A549 (cell line): ENCODE data around the gene CNOT3. TPM values are rescaled to one million over a fixed set of nuclear protein-coding genes. Genes with fewer than 3 reads are reported as not detected.
"Not testable (repeated sequence)": the region's sequence is repeated elsewhere in the genome, so short reads cannot be mapped to it uniquely, and the experiment has no call there.

ENCODE experiments used
- ATAC-seq, 2 experiments: fragments of 200-7000 bp in 1 of 2; fragments of >200 bp in 1 of 2; cut with Nextera tagmentation in 1 of 2; cut with Tn5 transposase in 1 of 2; 3 replicates each; pipeline versions ENCODE4 v1.8.0 to v1.9.1; 2018 to 2020; ENCODE audit warnings: mild to moderate bottlenecking in 1 of 2, moderate library complexity in 1 of 2
- CTCF ChIA-PET: fragments of 300-600 bp; sonication (Branson Sonifier 250); formaldehyde crosslinking; extraction: SDS; loops from one replicate; lab custom pipeline; 2021; ENCODE audit warnings: antibody characterized with exemption, inconsistent platforms; lab: Yijun Ruan, JAX
- POLR2A ChIA-PET: fragments of 350-600 bp; formaldehyde crosslinking; extraction: SDS; loops from one replicate; lab custom pipeline; 2021; ENCODE audit warnings: antibody characterized with exemption, inconsistent platforms; lab: Yijun Ruan, JAX
- DNase-seq, 2 experiments: peaks; one replicate each; pipeline versions ENCODE4 v3.0.0 to v3.0.0-alpha.2; 2011 to 2016; ENCODE audit warnings: low read depth in 1 of 2, low spot score in 1 of 2
- FAIRE-seq: peaks from 2 replicates; lab custom pipeline; 2011; peaks lifted over from hg19 to GRCh38; lab: Jason Lieb, UNC
- H3K27ac ChIP-seq, 2 experiments: fragments of >200 bp; sonication (Bioruptor Twin); formaldehyde crosslinking; 3 replicates each; pipeline ENCODE4 v1.5.1; 2016 to 2017
- H3K4me1 ChIP-seq: fragments of >200 bp; sonication (Bioruptor Twin); formaldehyde crosslinking; 3 replicates; pipeline ENCODE4 v1.6.1; 2016
- H3K4me2 ChIP-seq: fragments of >200 bp; sonication (Bioruptor Twin); formaldehyde crosslinking; 3 replicates; pipeline ENCODE4 v1.6.1; 2016
- H3K4me3 ChIP-seq: fragments of >200 bp; sonication (Bioruptor Twin); formaldehyde crosslinking; 3 replicates; pipeline ENCODE4 v1.5.1; 2016
- H3K9me3 ChIP-seq: fragments of >200 bp; sonication (Bioruptor Twin); formaldehyde crosslinking; 3 replicates; pipeline ENCODE4 v1.6.1; 2016
- BHLHE40 ChIP-seq: IDR thresholded peaks from 2 replicates; pipeline ENCODE4 v1.6.1; 2012; ENCODE audit warnings: low read depth, low read length, inconsistent platforms
- CBX2 ChIP-seq: fragments of 200-600 bp; sonication (generic); IDR thresholded peaks from 2 replicates; pipeline ENCODE4 v1.6.1; 2016; ENCODE audit warnings: low read depth, mild to moderate bottlenecking, borderline replicate concordance
- CHD4 ChIP-seq: fragments of 200-600 bp; sonication (generic); IDR thresholded peaks from 2 replicates; pipeline ENCODE4 v1.6.1; 2016; ENCODE audit warnings: antibody characterized with exemption, mild to moderate bottlenecking, borderline replicate concordance
- EHMT2 ChIP-seq: fragments of 200-600 bp; sonication (generic); IDR thresholded peaks from 2 replicates; pipeline ENCODE4 v1.6.1; 2016; ENCODE audit warnings: antibody characterized with exemption, low read depth, mild to moderate bottlenecking, moderate library complexity
- ESRRA ChIP-seq: fragments of 150-350 bp; IDR thresholded peaks from 2 replicates; pipeline ENCODE4 v1.6.1; 2014; ENCODE audit warnings: mild to moderate bottlenecking, low read length, borderline replicate concordance
- FOSL2 ChIP-seq, 2 experiments: fragments of 450-650 bp in 1 of 2; fragments of >200 bp in 1 of 2; sonication (Bioruptor Twin) in 1 of 2; formaldehyde crosslinking; IDR thresholded peaks; 2 replicates each; pipeline versions ENCODE4 v1.5.0 to v1.6.1; 2016 to 2020; ENCODE audit warnings: mild to moderate bottlenecking in 1 of 2, moderate library complexity in 1 of 2
- GATA3 ChIP-seq: IDR thresholded peaks from 2 replicates; pipeline ENCODE4 v1.6.1; 2012; ENCODE audit warnings: borderline replicate concordance
- HDAC2 ChIP-seq: fragments of 200-600 bp; sonication (generic); IDR thresholded peaks from 2 replicates; pipeline ENCODE4 v1.6.1; 2016
- HOXA7 ChIP-seq: fragments of 250-450 bp; sonication (Bioruptor Pico); IDR thresholded peaks from 2 replicates; pipeline ENCODE4 v1.5.0; 2020; ENCODE audit warnings: mild to moderate bottlenecking, moderate library complexity
- JUN ChIP-seq, 2 experiments: fragments of >200 bp; sonication (Bioruptor Twin); formaldehyde crosslinking; IDR thresholded peaks; 2 replicates in 1 of 2; 3 replicates in 1 of 2; pipeline ENCODE4 v1.6.1; 2016 to 2017
- NPAS2 ChIP-seq: fragments of 250-450 bp; sonication (Bioruptor Pico); IDR thresholded peaks from 2 replicates; pipeline ENCODE4 v1.8.0; 2022; ENCODE audit warnings: mild to moderate bottlenecking, moderate library complexity, borderline replicate concordance
- PHF8 ChIP-seq: fragments of 200-600 bp; sonication (generic); IDR thresholded peaks from 2 replicates; pipeline ENCODE4 v1.6.1; 2016; ENCODE audit warnings: low read depth, mild to moderate bottlenecking, antibody characterized with exemption, moderate library complexity, borderline replicate concordance
- POLR2A ChIP-seq: IDR thresholded peaks from 2 replicates; pipeline ENCODE4 v1.6.1; 2012; ENCODE audit warnings: mild to moderate bottlenecking, low read length
- RARB ChIP-seq: fragments of 250-450 bp; sonication (Bioruptor Pico); IDR thresholded peaks from 2 replicates; pipeline ENCODE4 v1.8.0; 2021; ENCODE audit warnings: mild to moderate bottlenecking, moderate library complexity
- RFX5 ChIP-seq: fragments of 450-650 bp; IDR thresholded peaks from 2 replicates; pipeline ENCODE4 v1.7.1; 2014; ENCODE audit warnings: antibody characterized with exemption, mild to moderate bottlenecking, moderate library complexity
- SREBF2 ChIP-seq: fragments of 450-650 bp; IDR thresholded peaks from 2 replicates; pipeline ENCODE4 v1.6.1; 2014; ENCODE audit warnings: mild to moderate bottlenecking, moderate library complexity
- TP53 ChIP-seq: fragments of 250-450 bp; sonication (Bioruptor Pico); IDR thresholded peaks from 2 replicates; pipeline ENCODE4 v1.5.0; 2021; ENCODE audit warnings: mild to moderate bottlenecking, moderate library complexity
- ZSCAN20 ChIP-seq: fragments of 250-450 bp; sonication (Bioruptor Pico); IDR thresholded peaks from 2 replicates; pipeline ENCODE4 v1.8.0; 2022; ENCODE audit warnings: mild to moderate bottlenecking, moderate library complexity
- WGBS: methylation state at CpG from one replicate; pipeline ENCODE4 v1.1.6; 2017; ENCODE audit errors: missing lambda C conversion rate; 5-methylcytosine and 5-hydroxymethylcytosine counted together
- polyA plus RNA-seq, 4 experiments: library from polyadenylated mRNA; depleted of rRNA in 3 of 4; stranded (reverse); fragments of >200 nt; fragmentation: RNase III in 1 of 4; extraction: RNeasy Plus Mini Kit Qiagen cat#74134 plus additional on column Dnase treatment in 1 of 4; gene quantifications; 2 replicates in 3 of 4; 3 replicates in 1 of 4; pipeline ENCODE4 v1.2.3, GENCODE V29; 2011 to 2017
- TF ChIP-seq, protein P1 (sequence below): fragments of 250-450 bp; sonication (Bioruptor Pico); IDR thresholded peaks from 2 replicates; pipeline ENCODE4 v1.5.0; 2021; ENCODE audit warnings: mild to moderate bottlenecking, moderate library complexity, borderline replicate concordance
- TF ChIP-seq, protein P2 (sequence below): fragments of 200-600 bp; sonication (generic); IDR thresholded peaks from 2 replicates; pipeline ENCODE4 v1.6.1; 2016; ENCODE audit warnings: antibody characterized with exemption, mild to moderate bottlenecking, moderate library complexity

CNOT3 gene
- polyA plus RNA-seq, 2 of the 4 experiments (the other 2 are of a cell fraction): 24.9 to 59.2 TPM

DNA sequence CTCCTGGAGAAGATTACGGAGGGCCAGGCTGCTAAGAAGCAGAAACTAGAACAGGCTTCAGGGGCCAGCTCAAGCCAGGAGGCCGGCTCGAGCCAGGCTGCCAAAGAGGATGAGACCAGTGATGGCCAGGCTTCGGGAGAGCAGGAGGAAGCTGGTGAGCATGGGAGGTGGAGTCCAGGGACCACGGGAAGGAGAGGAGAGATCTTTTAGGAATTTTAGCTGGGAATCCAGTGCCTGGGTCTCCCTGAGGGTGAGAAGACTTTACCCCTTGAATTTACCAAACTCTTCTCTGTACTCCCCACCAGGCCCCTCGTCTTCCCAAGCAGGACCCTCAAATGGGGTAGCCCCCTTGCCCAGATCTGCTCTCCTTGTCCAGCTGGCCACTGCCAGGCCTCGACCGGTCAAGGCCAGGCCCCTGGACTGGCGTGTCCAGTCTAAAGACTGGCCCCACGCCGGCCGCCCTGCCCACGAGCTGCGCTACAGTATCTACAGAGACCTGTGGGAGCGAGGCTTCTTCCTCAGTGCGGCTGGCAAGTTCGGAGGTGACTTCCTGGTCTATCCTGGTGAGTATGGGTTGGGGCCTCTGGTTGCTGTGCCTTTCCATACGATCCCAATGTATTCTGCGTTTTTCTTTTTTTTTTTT lies 54.4 kb downstream of the CNOT3 start (continued):
- no peak for TF ChIP-seq EHMT2
- TF ChIP-seq SREBF2: no peak
- no peak for TF ChIP-seq ESRRA
- no peak for TF ChIP-seq CHD4
- TF ChIP-seq, all 56 proteins: peak for 0

DNA sequence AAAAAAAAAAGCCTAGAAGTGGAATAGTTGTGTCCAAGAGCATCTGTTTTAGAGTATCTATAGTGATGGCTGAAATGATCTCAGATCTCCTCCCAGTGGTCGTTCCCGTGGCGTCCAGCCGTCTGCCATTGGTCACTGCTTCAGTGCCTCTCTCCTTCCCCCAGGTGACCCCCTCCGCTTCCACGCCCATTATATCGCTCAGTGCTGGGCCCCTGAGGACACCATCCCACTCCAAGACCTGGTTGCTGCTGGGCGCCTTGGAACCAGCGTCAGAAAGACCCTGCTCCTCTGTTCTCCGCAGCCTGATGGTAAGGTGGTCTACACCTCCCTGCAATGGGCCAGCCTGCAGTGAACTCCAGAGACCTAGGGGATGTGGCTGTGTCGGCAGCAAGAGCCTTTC lies 55.4 kb downstream of the CNOT3 start:
- WGBS: 86% methylated on average over 11 of the region's 11 CpGs
- H3K4me1 ChIP-seq: peaks cover 13% of the 10 kb centered on the region
- CTCF ChIA-PET: interaction anchor here (1.2 to 17.2 kb wide), 4 partner anchors 11 to 43 kb away, joined by 3 to 295 read pairs (median 6); partner anchors contain the start of gene TMC4
- H3K4me3 ChIP-seq: no peak overlapping the region
- FAIRE-seq (no peak), DNase-seq (no peak), ATAC-seq (no peak)
- POLR2A ChIA-PET: interaction anchor here (5.0 kb wide), 1 partner anchor 8 kb away, joined by 132 read pairs; the partner anchor contains the start of gene RPS9
- H3K4me2 ChIP-seq: no peak overlapping the region
- TF ChIP-seq NPAS2 (no peak), FOSL2 (IDR thresholded peaks at IDR 0.05) (no peak), FOSL2 (CRISPR knock-in tag; IDR thresholded peaks at IDR 0.05) (no peak), EHMT2 (no peak), RFX5 (no peak), BHLHE40 (no peak), RARB (CRISPR knock-in tag) (no peak), PHF8 (no peak), JUN (IDR thresholded peaks at IDR 0.05) (no peak), ZSCAN20 (CRISPR knock-in tag) (no peak), CBX2 (no peak), POLR2A (no peak), GATA3 (no peak), TP53 (CRISPR knock-in tag) (no peak), HOXA7 (CRISPR knock-in tag) (no peak), HDAC2 (no peak)
- TF ChIP-seq, protein P1, sequence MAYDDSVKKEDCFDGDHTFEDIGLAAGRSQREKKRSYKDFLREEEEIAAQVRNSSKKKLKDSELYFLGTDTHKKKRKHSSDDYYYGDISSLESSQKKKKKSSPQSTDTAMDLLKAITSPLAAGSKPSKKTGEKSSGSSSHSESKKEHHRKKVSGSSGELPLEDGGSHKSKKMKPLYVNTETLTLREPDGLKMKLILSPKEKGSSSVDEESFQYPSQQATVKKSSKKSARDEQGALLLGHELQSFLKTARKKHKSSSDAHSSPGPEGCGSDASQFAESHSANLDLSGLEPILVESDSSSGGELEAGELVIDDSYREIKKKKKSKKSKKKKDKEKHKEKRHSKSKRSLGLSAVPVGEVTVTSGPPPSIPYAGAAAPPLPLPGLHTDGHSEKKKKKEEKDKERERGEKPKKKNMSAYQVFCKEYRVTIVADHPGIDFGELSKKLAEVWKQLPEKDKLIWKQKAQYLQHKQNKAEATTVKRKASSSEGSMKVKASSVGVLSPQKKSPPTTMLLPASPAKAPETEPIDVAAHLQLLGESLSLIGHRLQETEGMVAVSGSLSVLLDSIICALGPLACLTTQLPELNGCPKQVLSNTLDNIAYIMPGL (CRISPR knock-in tag): no peak
- TF ChIP-seq, protein P2, sequence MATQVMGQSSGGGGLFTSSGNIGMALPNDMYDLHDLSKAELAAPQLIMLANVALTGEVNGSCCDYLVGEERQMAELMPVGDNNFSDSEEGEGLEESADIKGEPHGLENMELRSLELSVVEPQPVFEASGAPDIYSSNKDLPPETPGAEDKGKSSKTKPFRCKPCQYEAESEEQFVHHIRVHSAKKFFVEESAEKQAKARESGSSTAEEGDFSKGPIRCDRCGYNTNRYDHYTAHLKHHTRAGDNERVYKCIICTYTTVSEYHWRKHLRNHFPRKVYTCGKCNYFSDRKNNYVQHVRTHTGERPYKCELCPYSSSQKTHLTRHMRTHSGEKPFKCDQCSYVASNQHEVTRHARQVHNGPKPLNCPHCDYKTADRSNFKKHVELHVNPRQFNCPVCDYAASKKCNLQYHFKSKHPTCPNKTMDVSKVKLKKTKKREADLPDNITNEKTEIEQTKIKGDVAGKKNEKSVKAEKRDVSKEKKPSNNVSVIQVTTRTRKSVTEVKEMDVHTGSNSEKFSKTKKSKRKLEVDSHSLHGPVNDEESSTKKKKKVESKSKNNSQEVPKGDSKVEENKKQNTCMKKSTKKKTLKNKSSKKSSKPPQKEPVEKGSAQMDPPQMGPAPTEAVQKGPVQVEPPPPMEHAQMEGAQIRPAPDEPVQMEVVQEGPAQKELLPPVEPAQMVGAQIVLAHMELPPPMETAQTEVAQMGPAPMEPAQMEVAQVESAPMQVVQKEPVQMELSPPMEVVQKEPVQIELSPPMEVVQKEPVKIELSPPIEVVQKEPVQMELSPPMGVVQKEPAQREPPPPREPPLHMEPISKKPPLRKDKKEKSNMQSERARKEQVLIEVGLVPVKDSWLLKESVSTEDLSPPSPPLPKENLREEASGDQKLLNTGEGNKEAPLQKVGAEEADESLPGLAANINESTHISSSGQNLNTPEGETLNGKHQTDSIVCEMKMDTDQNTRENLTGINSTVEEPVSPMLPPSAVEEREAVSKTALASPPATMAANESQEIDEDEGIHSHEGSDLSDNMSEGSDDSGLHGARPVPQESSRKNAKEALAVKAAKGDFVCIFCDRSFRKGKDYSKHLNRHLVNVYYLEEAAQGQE: no peak
- no peaks in the 10 kb centered on the region for H3K9me3 ChIP-seq
- no peak overlapping the region for H3K27ac ChIP-seq

DNA sequence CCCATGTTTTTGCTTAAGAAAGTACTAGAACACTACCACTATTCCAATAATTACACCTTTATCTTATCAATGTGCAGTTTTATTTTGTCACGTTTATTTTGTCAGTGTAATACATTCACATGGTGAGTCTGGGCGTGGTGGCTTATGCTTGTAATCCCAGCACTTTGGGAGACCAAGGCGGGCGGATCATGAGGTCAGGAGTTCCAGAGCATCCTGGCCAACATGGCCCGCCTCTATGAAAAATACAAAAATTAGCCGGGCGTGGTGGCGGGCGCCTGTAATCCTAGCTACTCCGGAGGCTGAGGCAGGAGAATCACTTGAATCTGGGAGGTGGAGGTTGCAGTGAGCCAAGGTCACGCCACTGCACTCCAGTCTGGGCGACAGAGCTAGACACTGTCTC lies 56.9 kb downstream of the CNOT3 start:
- 95% methylated on average over 12 of the region's 12 CpGs for WGBS
- H3K4me2 ChIP-seq, H3K4me3 ChIP-seq, DNase-seq, H3K9me3 ChIP-seq, H3K4me1 ChIP-seq, POLR2A ChIA-PET, H3K27ac ChIP-seq, FAIRE-seq, ATAC-seq: not testable (repeated sequence)
- CTCF ChIA-PET: interaction anchor here (0.9 to 2.2 kb wide), 2 partner anchors 27 to 72 kb away, joined by 3 to 8 read pairs; no protein-coding TSS in a partner anchor
